MG63 (cell line): ENCODE measurements around the gene ARL6IP1. TPM values are rescaled to one million over a fixed set of nuclear protein-coding genes. Genes with fewer than 3 reads are reported as not detected.

Experiments used
- DNase-seq: peaks from one replicate; pipeline ENCODE4 v3.0.0-alpha.2; 2020
- H3K27me3 ChIP-seq: fragments of 250-450 bp; sonication (Bioruptor Pico); 2 replicates; pipeline ENCODE4 v1.5.1; 2020; ENCODE audit warnings: mild to moderate bottlenecking, moderate library complexity
- H3K36me3 ChIP-seq: fragments of 250-450 bp; sonication (Bioruptor Pico); 2 replicates; pipeline ENCODE4 v1.5.1; 2020; ENCODE audit warnings: mild to moderate bottlenecking, moderate library complexity
- H3K4me3 ChIP-seq: fragments of 250-450 bp; sonication (Bioruptor Pico); 2 replicates; pipeline ENCODE4 v1.5.1; 2020; ENCODE audit warnings: mild to moderate bottlenecking, moderate library complexity
- H3K9me3 ChIP-seq: fragments of 250-450 bp; sonication (Bioruptor Pico); 2 replicates; pipeline ENCODE4 v1.5.1; 2020; ENCODE audit warnings: mild to moderate bottlenecking, moderate library complexity
- total RNA-seq: library from RNA; depleted of rRNA; stranded (reverse); fragments of >200 nt; shearing (Covaris generic); gene quantifications from 2 replicates; pipeline ENCODE4 v1.2.3, GENCODE V29; 2014; ENCODE audit warnings: low replicate concordance

Gene ARL6IP1
- total RNA-seq, 1 experiment from 2014 or later: 145 TPM

DNA sequence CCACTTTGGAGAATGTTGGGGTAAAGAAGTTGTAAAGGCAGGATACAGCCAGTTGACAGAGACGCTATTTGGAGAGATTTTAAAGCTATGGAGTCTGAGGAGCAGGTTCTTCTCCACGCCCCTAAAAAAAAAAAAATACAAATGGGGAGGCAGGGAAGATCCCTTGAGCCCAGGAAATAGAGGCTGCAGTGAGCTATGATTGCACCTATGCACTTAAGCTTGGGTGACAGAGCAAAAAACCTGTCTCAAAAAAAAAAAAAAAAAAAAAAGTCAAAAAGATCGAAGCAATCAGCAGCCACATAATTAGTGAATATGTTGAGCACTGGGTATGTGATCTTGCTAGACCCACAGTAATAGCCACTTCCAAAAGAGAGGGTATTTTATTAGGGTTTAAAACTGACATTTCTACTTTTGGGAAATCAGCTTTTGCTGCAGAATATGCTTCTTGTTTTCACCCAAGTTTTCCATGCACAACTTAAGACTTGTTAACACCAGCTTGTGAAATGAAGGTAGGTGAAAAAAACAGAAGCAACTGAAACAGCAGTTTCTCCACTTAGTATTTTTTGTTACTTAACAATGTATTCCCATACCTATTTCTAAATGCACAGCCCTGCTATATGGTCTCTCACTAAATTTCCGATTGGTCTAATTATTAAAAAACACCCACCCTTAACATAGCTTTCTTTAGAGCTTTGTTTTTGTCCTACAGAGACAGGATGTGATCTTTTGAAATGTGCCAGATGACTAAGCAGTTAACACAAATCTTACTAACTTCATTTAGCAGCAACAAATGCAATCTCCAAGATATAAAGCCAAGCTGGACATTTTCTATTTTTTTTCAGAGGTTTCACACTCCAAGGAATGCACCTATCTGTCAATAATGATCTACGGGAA lies 2.5 kb upstream of the ARL6IP1 start:
- no peak for DNase-seq
- H3K36me3 ChIP-seq: peaks cover 54% of the 10 kb centered on the region
- no peaks in the 10 kb centered on the region for H3K9me3 ChIP-seq
- H3K4me3 ChIP-seq: no peak overlapping the region
- no peaks in the 10 kb centered on the region for H3K27me3 ChIP-seq

- peaks cover 53% of the 10 kb centered on the region for H3K36me3 ChIP-seq
- no peaks in the 10 kb centered on the region for H3K27me3 ChIP-seq
- H3K9me3 ChIP-seq: no peaks in the 10 kb centered on the region
- H3K4me3 ChIP-seq: no peak overlapping the region
- no peak for DNase-seq
These were observed 1.5 kb upstream of the ARL6IP1 start for GRCh38 chr16:18802767-18803343.

- Histone ChIP-seq H3K4me3 (peak overlapping the region; percentile 98), H3K36me3 (peaks cover 61% of the 10 kb centered on the region)
- peak; percentile 46 for DNase-seq
These were observed 589 bp downstream of the ARL6IP1 start for GRCh38 chr16:18800775-18801144.

DNA sequence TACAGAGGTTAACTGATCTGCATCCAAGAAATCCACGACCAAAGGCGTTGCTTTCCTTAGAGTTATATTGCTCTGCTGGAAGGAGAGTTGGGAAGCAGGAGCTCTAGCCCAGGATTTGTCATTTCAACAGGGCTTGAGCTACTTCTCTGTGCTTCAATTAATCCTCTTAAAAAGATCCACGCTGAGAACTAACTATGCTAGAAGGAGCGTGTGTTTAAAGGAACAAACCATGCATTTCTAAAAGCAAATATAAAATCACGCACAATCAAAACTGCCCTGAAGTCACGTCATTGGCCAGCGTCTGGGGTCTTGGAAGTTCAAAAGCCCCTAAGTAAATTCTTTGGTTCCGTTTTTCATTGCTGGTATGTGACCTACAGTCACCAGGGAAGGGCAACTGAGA lies 1.1 kb downstream of the ARL6IP1 start:
- Histone ChIP-seq H3K9me3 (no peaks in the 10 kb centered on the region), H3K4me3 (peak overlapping the region; percentile 98), H3K36me3 (peaks cover 63% of the 10 kb centered on the region), H3K27me3 (no peaks in the 10 kb centered on the region)
- no peak for DNase-seq

More at GRCh38 chr16:18800775-18801144, 589 bp downstream of the ARL6IP1 start:
- Histone ChIP-seq H3K9me3 (no peaks in the 10 kb centered on the region), H3K27me3 (no peaks in the 10 kb centered on the region)

GRCh38 chr16:18799500-18799899 lies 1.8 kb downstream of the ARL6IP1 start:
- no peaks in the 10 kb centered on the region for H3K27me3 ChIP-seq
- peak overlapping the region; percentile 98 for H3K4me3 ChIP-seq
- DNase-seq: no peak
- no peaks in the 10 kb centered on the region for H3K9me3 ChIP-seq
- H3K36me3 ChIP-seq: peaks cover 58% of the 10 kb centered on the region

- 0 out of 2 replicates have a peak overlapping the region, but pooled peaks have one; percentile 98 for H3K4me3 ChIP-seq
- no peaks in the 10 kb centered on the region for H3K27me3 ChIP-seq
- DNase-seq: no peak
- H3K9me3 ChIP-seq: no peaks in the 10 kb centered on the region
- peaks cover 73% of the 10 kb centered on the region for H3K36me3 ChIP-seq
These were observed 3.6 kb downstream of the ARL6IP1 start for GRCh38 chr16:18797746-18798145.

DNA sequence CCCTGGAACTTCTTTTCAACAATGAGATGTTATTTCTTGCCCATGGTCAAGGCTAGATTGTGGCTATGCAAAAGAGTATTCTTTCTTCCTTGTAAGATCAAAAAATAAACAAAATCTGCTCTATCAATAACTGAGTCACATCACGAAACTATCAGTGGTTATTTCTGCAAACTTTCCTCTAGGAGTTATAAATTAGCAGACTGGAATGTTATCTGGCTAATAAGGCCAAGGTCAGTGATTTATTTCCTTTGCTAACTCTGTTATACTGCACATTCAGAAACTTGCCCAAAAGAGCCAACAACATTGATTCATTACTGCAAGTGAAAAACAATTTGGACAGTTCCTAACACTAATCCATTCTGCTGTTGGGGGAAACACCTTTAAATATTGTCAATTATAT lies 5.0 kb downstream of the ARL6IP1 start:
- Histone ChIP-seq H3K27me3 (no peaks in the 10 kb centered on the region), H3K4me3 (no peak overlapping the region), H3K36me3 (peaks cover 83% of the 10 kb centered on the region), H3K9me3 (no peaks in the 10 kb centered on the region)
- no peak for DNase-seq

DNA sequence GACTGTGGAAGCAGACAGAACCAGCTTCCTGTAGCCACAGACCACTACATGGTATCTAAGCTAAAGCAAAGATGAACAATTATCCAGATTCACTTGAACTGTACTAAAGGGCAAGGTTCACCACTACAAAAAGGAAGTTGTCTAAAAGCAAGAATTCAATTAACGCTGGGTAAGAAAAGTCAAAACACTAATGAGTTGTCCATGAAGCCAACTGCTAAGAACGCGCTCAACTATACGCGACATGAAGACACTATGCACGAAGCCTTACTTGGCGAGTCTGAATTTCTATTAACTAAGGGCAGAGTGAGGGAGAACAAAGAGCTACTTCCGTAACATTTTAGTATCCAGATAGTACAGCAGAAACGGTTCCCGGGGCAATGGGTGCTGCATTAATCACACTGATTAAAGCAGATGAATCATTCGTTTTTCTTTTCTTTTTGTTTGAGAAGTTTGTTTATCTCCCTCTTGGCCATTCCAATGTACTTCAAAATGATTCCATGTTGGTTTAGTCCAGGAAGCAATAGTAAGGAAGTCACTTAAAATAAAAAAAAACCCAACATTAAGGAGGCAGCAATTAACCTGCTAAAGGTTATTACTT lies 8.4 kb downstream of the ARL6IP1 start:
- no peaks in the 10 kb centered on the region for H3K27me3 ChIP-seq
- H3K36me3 ChIP-seq: peaks cover 88% of the 10 kb centered on the region
- no peak for DNase-seq
- H3K9me3 ChIP-seq: no peaks in the 10 kb centered on the region
- H3K4me3 ChIP-seq: no peak overlapping the region

DNA sequence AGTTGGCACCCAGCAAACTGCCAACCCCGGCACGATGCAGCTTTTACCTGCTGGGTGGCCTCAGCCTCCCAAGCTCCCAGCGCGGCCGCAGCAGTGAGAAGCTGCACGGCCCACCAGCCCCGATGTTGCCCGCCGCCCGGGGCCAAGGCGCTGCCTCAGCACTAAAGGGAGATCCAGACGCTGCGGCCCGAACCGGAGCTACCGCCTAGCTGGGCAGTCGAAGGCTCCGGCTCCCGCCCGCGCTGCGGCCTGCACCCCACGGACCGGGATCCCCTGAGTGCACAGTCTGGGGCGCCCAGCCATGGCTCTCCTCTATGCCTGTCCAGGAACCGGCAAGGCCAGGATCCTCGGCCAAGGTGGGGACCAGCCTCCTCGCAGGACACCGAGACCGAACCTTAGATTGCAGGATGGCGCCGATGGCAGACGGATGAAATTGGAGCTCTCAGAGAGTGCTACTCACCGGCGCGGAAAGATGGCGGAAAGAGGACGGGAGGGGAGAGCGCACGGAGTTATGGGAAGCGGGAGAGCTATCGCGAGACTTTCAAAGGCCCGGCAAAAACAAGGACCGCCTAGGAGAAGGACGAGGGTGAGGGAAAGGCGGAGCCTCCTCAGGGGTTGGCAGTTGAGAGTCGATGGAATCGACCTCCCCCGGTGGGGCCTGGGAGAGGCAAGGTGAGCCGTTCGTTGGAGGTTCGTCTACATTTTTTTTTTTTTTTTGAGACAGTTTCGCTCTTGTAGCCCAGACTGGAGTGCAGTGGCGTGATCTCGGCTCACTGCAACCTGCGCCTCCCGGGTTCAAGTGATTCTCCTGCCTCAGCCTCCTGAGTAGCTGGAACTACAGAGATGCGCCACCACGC lies 11.3 kb downstream of the ARL6IP1 start, which contains the start of gene RPS15A:
Gene RPS15A, minus strand, starts transcription at position 485 of the 857 bp plus-strand sequence. CDS start 1,221 bp downstream, outside the sequence.
- no peaks in the 10 kb centered on the region for H3K27me3 ChIP-seq
- H3K4me3 ChIP-seq: peak within 1 kb of the TSS; percentile 88
- DNase-seq: peak; percentile 98
- peaks cover 89% of the 10 kb centered on the region for H3K36me3 ChIP-seq
- H3K9me3 ChIP-seq: no peaks in the 10 kb centered on the region

DNA sequence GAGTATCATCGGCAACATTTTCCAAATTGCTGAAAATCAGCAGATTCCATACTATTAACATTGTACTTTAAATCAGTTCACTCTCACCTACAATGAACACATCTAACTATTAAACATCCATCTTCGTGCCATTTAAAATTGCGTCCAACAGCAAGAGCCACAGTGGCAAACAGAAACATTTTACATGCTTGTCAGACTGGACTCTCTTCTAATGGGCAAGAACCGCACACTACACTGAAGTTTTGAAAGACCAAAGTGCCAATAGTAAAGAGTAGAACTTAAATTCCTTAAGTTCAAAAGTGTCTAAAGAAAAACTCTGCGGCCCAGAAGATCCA lies 11.9 kb downstream of the ARL6IP1 start:
- no peaks in the 10 kb centered on the region for H3K27me3 ChIP-seq
- H3K9me3 ChIP-seq: no peaks in the 10 kb centered on the region
- DNase-seq: no peak
- H3K36me3 ChIP-seq: peaks cover 94% of the 10 kb centered on the region
- H3K4me3 ChIP-seq: peak overlapping the region; percentile 88

GRCh38 chr16:18788828-18789514 lies 12.4 kb downstream of the ARL6IP1 start:
- DNase-seq: peak; percentile 44
- no peaks in the 10 kb centered on the region for H3K27me3 ChIP-seq
- peak overlapping the region; percentile 88 for H3K4me3 ChIP-seq
- no peaks in the 10 kb centered on the region for H3K9me3 ChIP-seq
- peaks cover 94% of the 10 kb centered on the region for H3K36me3 ChIP-seq

GRCh38 chr16:18784917-18785623 lies 16.3 kb downstream of the ARL6IP1 start:
- no peaks in the 10 kb centered on the region for H3K27me3 ChIP-seq
- H3K9me3 ChIP-seq: no peaks in the 10 kb centered on the region
- no peak for DNase-seq
- peak overlapping the region; percentile 88; the same call in 1 of the 2 replicates for H3K4me3 ChIP-seq
- H3K36me3 ChIP-seq: peaks cover 83% of the 10 kb centered on the region

GRCh38 chr16:18783430-18784341 lies 17.7 kb downstream of the ARL6IP1 start:
- Histone ChIP-seq H3K9me3 (no peaks in the 10 kb centered on the region), H3K27me3 (no peaks in the 10 kb centered on the region), H3K4me3 (no peak overlapping the region), H3K36me3 (peaks cover 73% of the 10 kb centered on the region)
- no peak for DNase-seq

- H3K27me3 ChIP-seq: no peaks in the 10 kb centered on the region
- no peak for DNase-seq
- no peak overlapping the region for H3K4me3 ChIP-seq
- H3K36me3 ChIP-seq: peaks cover 65% of the 10 kb centered on the region
- no peaks in the 10 kb centered on the region for H3K9me3 ChIP-seq
These were observed 18.5 kb downstream of the ARL6IP1 start for GRCh38 chr16:18782697-18783429.
